SK-N-SH (cell line): ENCODE data around the gene ATM. TPM values are rescaled to one million over a fixed set of nuclear protein-coding genes. Genes with fewer than 3 reads are reported as not detected.

Experiments
- CTCF ChIA-PET: fragments of 300-600, 350-600 bp; formaldehyde crosslinking; extraction: SDS; loops from one replicate; lab custom pipeline; 2021; lab: Yijun Ruan, JAX
- POLR2A ChIA-PET: fragments of 350-600 bp; sonication (Branson Sonifier 250); formaldehyde crosslinking; extraction: SDS; loops from one replicate; lab custom pipeline; 2020; ENCODE audit warnings: antibody characterized with exemption, inconsistent platforms; lab: Yijun Ruan, JAX
- DNase-seq: peaks from one replicate; pipeline ENCODE4 v3.0.0; 2012
- H2AFZ ChIP-seq: fragments of 200-600 bp; sonication (generic); 2 replicates; pipeline ENCODE4 v1.8.1; 2016; ENCODE audit warnings: antibody characterized with exemption, mild to moderate bottlenecking, low read depth
- H3F3A ChIP-seq: fragments of 200-600 bp; sonication (generic); replicated peaks from 2 replicates; pipeline ENCODE3; 2016; ENCODE audit warnings: antibody characterized with exemption, mild to moderate bottlenecking; ENCODE audit not compliant: insufficient read depth
- H3K27ac ChIP-seq, 2 experiments: fragments of 200-500 bp in 1 of 2; fragments of 200-600 bp in 1 of 2; sonication (Bioruptor generic) in 1 of 2; sonication (generic), shearing (Covaris generic) in 1 of 2; 2 replicates each; pipeline versions ENCODE4 v1.5.1 to v1.6.1; 2014 to 2016; ENCODE audit warnings: low read depth in 2 of 2, inconsistent platforms in 1 of 2, low read length in 1 of 2, mild to moderate bottlenecking in 1 of 2, mixed read lengths in 1 of 2
- H3K27me3 ChIP-seq: fragments of 200-600 bp; sonication (generic), shearing (Covaris generic); 2 replicates; pipeline ENCODE4 v1.6.1; 2016; ENCODE audit warnings: mixed run types; ENCODE audit not compliant: insufficient read depth
- H3K36me3 ChIP-seq, 2 experiments: fragments of 200-500 bp in 1 of 2; fragments of 200-600 bp in 1 of 2; sonication (Bioruptor generic) in 1 of 2; sonication (generic) in 1 of 2; replicated peaks in 1 of 2; 2 replicates each; pipeline versions ENCODE3 to v1.5.1; 2014 to 2016; ENCODE audit warnings: low read length in 1 of 2, mild to moderate bottlenecking in 1 of 2; ENCODE audit not compliant: insufficient read depth in 2 of 2, control insufficient read depth in 1 of 2
- H3K4me1 ChIP-seq, 2 experiments: fragments of 200-500 bp in 1 of 2; fragments of 200-600 bp in 1 of 2; sonication (Bioruptor generic) in 1 of 2; sonication (generic), shearing (Covaris generic) in 1 of 2; 2 replicates each; pipeline versions ENCODE4 v1.5.1 to v1.6.1; 2014 to 2016; ENCODE audit warnings: low read depth in 1 of 2, low read length in 1 of 2, mixed run types in 1 of 2; ENCODE audit not compliant: insufficient read depth in 2 of 2, control insufficient read depth in 1 of 2
- H3K4me2 ChIP-seq: fragments of 200-600 bp; sonication (generic), shearing (Covaris generic); 2 replicates; pipeline ENCODE4 v1.6.1; 2017; ENCODE audit warnings: mixed run types
- H3K4me3 ChIP-seq, 2 experiments: fragments of 200-500 bp in 1 of 2; fragments of 200-600 bp in 1 of 2; sonication (Bioruptor generic) in 1 of 2; sonication (generic), shearing (Covaris generic) in 1 of 2; 2 replicates each; pipeline versions ENCODE4 v1.5.1 to v1.8.1; 2014 to 2016; ENCODE audit warnings: low read depth in 2 of 2, inconsistent platforms in 1 of 2, low read length in 1 of 2, mild to moderate bottlenecking in 1 of 2, mixed read lengths in 1 of 2, moderate library complexity in 1 of 2
- H3K79me2 ChIP-seq: fragments of 200-600 bp; sonication (generic); 2 replicates; pipeline ENCODE4 v1.8.1; 2017; ENCODE audit warnings: mild to moderate bottlenecking; ENCODE audit not compliant: insufficient read depth
- H3K9ac ChIP-seq: fragments of 200-600 bp; sonication (generic); 2 replicates; pipeline ENCODE4 v1.6.1; 2017; ENCODE audit warnings: mixed run types
- H3K9me2 ChIP-seq: fragments of 200-600 bp; sonication (generic); 2 replicates; pipeline ENCODE4 v1.6.1; 2017; ENCODE audit warnings: mixed run types
- H3K9me3 ChIP-seq: fragments of 200-600 bp; sonication (generic); 2 replicates; pipeline ENCODE4 v1.6.1; 2017; ENCODE audit warnings: mixed run types, mild to moderate bottlenecking, moderate library complexity
- H4K20me1 ChIP-seq: fragments of 200-600 bp; sonication (generic); 2 replicates; pipeline ENCODE4 v1.6.1; 2017; ENCODE audit warnings: mild to moderate bottlenecking, mixed run types; ENCODE audit not compliant: insufficient read depth
- CHD2 ChIP-seq: fragments of 150-350 bp; IDR thresholded peaks from 2 replicates; pipeline ENCODE4 v1.6.1; 2018; ENCODE audit warnings: low read length; ENCODE audit not compliant: partially characterized antibody
- ELF1 ChIP-seq: IDR thresholded peaks from 2 replicates; pipeline ENCODE4 v1.4.0; 2012
- EP300 ChIP-seq, 2 experiments: IDR thresholded peaks; 2 replicates each; pipeline versions ENCODE4 v1.4.0 to v1.6.1; 2012; ENCODE audit warnings: borderline replicate concordance in 1 of 2, low read depth in 1 of 2, low read length in 1 of 2
- EZH2phosphoT487 ChIP-seq: fragments of 200-600 bp; sonication (generic); IDR thresholded peaks from 2 replicates; pipeline ENCODE4 v1.6.1; 2017; ENCODE audit warnings: low read depth, mixed run types, mild to moderate bottlenecking, antibody characterized with exemption, moderate library complexity, borderline replicate concordance
- FOSL2 ChIP-seq: IDR thresholded peaks from 2 replicates; pipeline ENCODE4 v1.4.0; 2012; ENCODE audit warnings: low read depth, mild to moderate bottlenecking, moderate library complexity, borderline replicate concordance
- FOXJ3 ChIP-seq: sonication (generic); formaldehyde crosslinking; IDR thresholded peaks from 2 replicates; pipeline ENCODE4 v1.5.1; 2020; ENCODE audit warnings: mild to moderate bottlenecking, missing genetic modification reagents
- FOXM1 ChIP-seq: IDR thresholded peaks from 2 replicates; pipeline ENCODE4 v1.4.0; 2012; ENCODE audit warnings: low read depth, mild to moderate bottlenecking
- GATA2 ChIP-seq: sonication (generic); formaldehyde crosslinking; IDR thresholded peaks from 2 replicates; pipeline ENCODE4 v1.5.0; 2020; ENCODE audit warnings: mild to moderate bottlenecking, missing genetic modification reagents
- JUND ChIP-seq: IDR thresholded peaks from 2 replicates; pipeline ENCODE4 v1.4.0; 2012
- MAX ChIP-seq: IDR thresholded peaks from 2 replicates; pipeline ENCODE4 v1.4.0; 2012; ENCODE audit warnings: low read depth
- NFIC ChIP-seq: IDR thresholded peaks from 2 replicates; pipeline ENCODE4 v1.4.0; 2012; ENCODE audit warnings: borderline replicate concordance
- NRF1 ChIP-seq: IDR thresholded peaks from 2 replicates; pipeline ENCODE4 v1.6.1; 2012; ENCODE audit warnings: low read depth, mild to moderate bottlenecking, low read length
- PBX3 ChIP-seq: IDR thresholded peaks from 2 replicates; pipeline ENCODE4; 2012
- RCOR1 ChIP-seq: fragments of 150-350 bp; IDR thresholded peaks from 2 replicates; pipeline ENCODE4 v1.6.1; 2017; ENCODE audit warnings: antibody characterized with exemption, low read length
- REST ChIP-seq: IDR thresholded peaks from 2 replicates; pipeline ENCODE4 v1.6.1; 2012; ENCODE audit warnings: mild to moderate bottlenecking, low read depth, low read length, moderate library complexity
- RFX5 ChIP-seq: IDR thresholded peaks from 2 replicates; pipeline ENCODE4 v1.6.1; 2012; ENCODE audit warnings: mild to moderate bottlenecking, improper control_type of control experiment, low read length
- RXRA ChIP-seq: IDR thresholded peaks from 2 replicates; pipeline ENCODE4 v1.4.0; 2012; ENCODE audit warnings: low read depth, mild to moderate bottlenecking, borderline replicate concordance
- SIN3A ChIP-seq: IDR thresholded peaks from 2 replicates; pipeline ENCODE4 v1.6.1; 2012; ENCODE audit warnings: low read depth, mild to moderate bottlenecking, low read length, moderate library complexity, borderline replicate concordance
- USF1 ChIP-seq: IDR thresholded peaks from 2 replicates; pipeline ENCODE4 v1.4.0; 2012; ENCODE audit warnings: low read depth, borderline replicate concordance
- USF2 ChIP-seq: fragments of 150-350 bp; IDR thresholded peaks from 2 replicates; pipeline ENCODE4 v1.6.1; 2017; ENCODE audit warnings: antibody characterized with exemption, low read length, low read depth, borderline replicate concordance
- WGBS: methylation state at CpG from one replicate; pipeline ENCODE4 v1.1.6; 2017; ENCODE audit warnings: low lambda C conversion rate; 5-methylcytosine and 5-hydroxymethylcytosine counted together
- polyA plus RNA-seq, 3 experiments: library from polyadenylated mRNA; depleted of rRNA; stranded (reverse); fragments of >200 nt; gene quantifications; 2 replicates each; pipeline ENCODE4 v1.2.3, GENCODE V29; 2012

ATM gene
- polyA plus RNA-seq, 1 of the 3 experiments (the other 2 are of a cell fraction), result 14.1 TPM

GRCh38 chr11:108206969-108207682 is 15.7 kb upstream of the ATM start:
- Histone ChIP-seq H3K4me3 (peak overlapping the region in 1 of 2 experiments; percentile 1; a peak in 1 of 4 replicates), H3K9me3 (peaks cover 16% of the 10 kb centered on the region; the same call in 1 of the 2 replicates), H3F3A (no peaks in the 10 kb centered on the region), H3K9ac (no peak overlapping the region), H3K9me2 (no peaks in the 10 kb centered on the region), H2AFZ (no peak overlapping the region), H3K36me3 (peaks cover 54 to 66% of the 10 kb centered on the region in 2 experiments), H3K27me3 (no peaks in the 10 kb centered on the region), H3K4me1 (no peaks in the 10 kb centered on the region), H4K20me1 (no peaks in the 10 kb centered on the region), H3K79me2 (peaks cover 86% of the 10 kb centered on the region), H3K4me2 (no peak overlapping the region), H3K27ac (no peak overlapping the region)
- no peak for DNase-seq
- 29% methylated on average over 1 of the region's 8 CpGs for WGBS
- ChIA-PET CTCF (no interaction called here), POLR2A (interaction anchor here (1.3 kb wide), 1 partner anchor 16 kb away, joined by 3 read pairs; the partner anchor contains the start of gene ATM)
- TF ChIP-seq JUND (no peak), PBX3 (no peak), ELF1 (no peak), RCOR1 (no peak), EZH2phosphoT487 (no peak), MAX (no peak), FOSL2 (no peak), NFIC (no peak), REST (no peak), RXRA (no peak), RFX5 (no peak), FOXJ3 (no peak)

- peaks cover 53 to 72% of the 10 kb centered on the region in 2 experiments for H3K36me3 ChIP-seq
- no peaks in the 10 kb centered on the region for H3F3A ChIP-seq
- H3K4me3 ChIP-seq, result no peak overlapping the region; a peak in 1 of 4 replicates
- H3K4me1 ChIP-seq, result no peaks in the 10 kb centered on the region
- no peaks in the 10 kb centered on the region for H3K27me3 ChIP-seq
- WGBS, result 94% methylated on average over 3 of the region's 6 CpGs
- ChIA-PET CTCF (interaction anchor here (1.1 kb wide), 1 partner anchor 15 kb away, joined by 3 read pairs; the partner anchor contains the start of gene NPAT), POLR2A (interaction anchor here (1.3 kb wide), 1 partner anchor 16 kb away, joined by 3 read pairs; the partner anchor contains the start of gene ATM)
- no peaks in the 10 kb centered on the region for H4K20me1 ChIP-seq
- no peaks in the 10 kb centered on the region for H3K9me2 ChIP-seq
- peaks cover 16% of the 10 kb centered on the region; the same call in 1 of the 2 replicates for H3K9me3 ChIP-seq
- H2AFZ ChIP-seq, result no peak overlapping the region
- H3K9ac ChIP-seq, result no peak overlapping the region
- H3K27ac ChIP-seq, result no peak overlapping the region
- H3K4me2 ChIP-seq, result no peak overlapping the region
- H3K79me2 ChIP-seq, result peaks cover 88% of the 10 kb centered on the region
- DNase-seq, result no peak
- TF ChIP-seq GATA2 (CRISPR knock-in tag) (no peak), FOXJ3 (no peak), NRF1 (no peak), RXRA (no peak), CHD2 (no peak), USF1 (no peak), RCOR1 (no peak), ELF1 (no peak), EP300 (IDR thresholded peaks at IDR 0.05; ENCODE audit: borderline replicate concordance in 1 of 2, low read depth in 1 of 2, low read length in 1 of 2) (no peak), FOXM1 (no peak), SIN3A (no peak), USF2 (no peak)
These were observed 15.2 kb upstream of the ATM start for GRCh38 chr11:108207683-108208060.
